ENCODE results near the gene RECQL5.

DNA sequence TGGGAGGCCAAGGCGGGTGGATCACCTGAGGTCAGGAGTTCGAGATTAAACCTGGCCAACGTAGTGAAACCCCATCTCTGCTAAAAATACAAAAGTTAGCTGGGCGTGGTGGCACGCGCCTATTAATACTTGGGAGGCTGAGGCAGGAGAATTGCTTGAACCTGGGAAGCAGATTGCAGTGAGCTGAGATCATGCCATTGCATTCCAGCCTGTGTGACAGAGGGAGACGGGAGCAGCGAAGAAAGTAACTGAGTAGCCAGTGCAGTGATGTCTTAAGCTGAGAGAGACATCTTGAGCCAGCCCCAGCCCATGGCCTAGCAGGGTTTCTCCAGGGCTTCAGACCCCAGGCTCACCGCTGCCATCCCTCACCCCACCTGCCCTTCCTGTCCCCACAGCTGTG, 43.6 kb downstream of the RECQL5 start:
- TF ChIP-seq CTCF (IDR thresholded peaks at IDR 0.05) (no peak), EP300 (IDR thresholded peaks at IDR 0.05) (no peak)

All from sigmoid colon (tissue), 4 donors.